Coronary artery (tissue), 2 donors: ENCODE measurements around the gene GOLGB1.

ENCODE experiments used
- DNase-seq: peaks from one replicate; pipeline ENCODE4 v3.0.0-alpha.2; 2017; ENCODE audit warnings: low spot score
- H3K27ac ChIP-seq, 2 donors: fragments of 200-600 bp; sonication (generic); one replicate each; pipeline ENCODE4 v1.5.1; 2016 to 2019
- H3K4me3 ChIP-seq: fragments of 200-600 bp; sonication (generic); 2 replicates; pipeline ENCODE4 v1.5.1; 2016; ENCODE audit warnings: mild to moderate bottlenecking, moderate library complexity
- TF ChIP-seq, protein P1 (sequence below): fragments of 200-600 bp; sonication (generic); IDR thresholded peaks from one replicate; pipeline ENCODE4 v1.5.1; 2019; ENCODE audit warnings: antibody characterized with exemption

The GOLGB1 gene

DNA sequence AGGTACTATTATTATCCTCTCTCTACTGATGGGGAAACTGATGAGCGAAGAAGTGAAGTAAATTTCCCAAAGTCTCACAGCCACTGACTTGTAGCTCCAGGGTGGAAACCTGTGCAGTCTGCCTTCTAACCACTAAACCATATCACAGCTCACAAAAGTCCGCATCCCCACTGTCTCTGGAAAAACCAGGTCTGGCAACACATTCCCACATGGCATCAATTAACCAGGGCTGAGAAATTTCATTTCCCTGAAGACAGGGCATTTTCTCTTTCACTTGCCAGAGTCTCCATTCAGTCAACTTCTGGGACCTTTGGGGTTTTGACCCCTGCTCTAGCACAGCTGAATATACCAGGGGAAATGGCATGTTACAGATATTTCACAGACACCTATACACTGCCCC is 129.8 kb downstream of the GOLGB1 start:
- Histone ChIP-seq H3K27ac (no peak overlapping the region), H3K4me3 (no peak overlapping the region)
- TF ChIP-seq, protein P1, sequence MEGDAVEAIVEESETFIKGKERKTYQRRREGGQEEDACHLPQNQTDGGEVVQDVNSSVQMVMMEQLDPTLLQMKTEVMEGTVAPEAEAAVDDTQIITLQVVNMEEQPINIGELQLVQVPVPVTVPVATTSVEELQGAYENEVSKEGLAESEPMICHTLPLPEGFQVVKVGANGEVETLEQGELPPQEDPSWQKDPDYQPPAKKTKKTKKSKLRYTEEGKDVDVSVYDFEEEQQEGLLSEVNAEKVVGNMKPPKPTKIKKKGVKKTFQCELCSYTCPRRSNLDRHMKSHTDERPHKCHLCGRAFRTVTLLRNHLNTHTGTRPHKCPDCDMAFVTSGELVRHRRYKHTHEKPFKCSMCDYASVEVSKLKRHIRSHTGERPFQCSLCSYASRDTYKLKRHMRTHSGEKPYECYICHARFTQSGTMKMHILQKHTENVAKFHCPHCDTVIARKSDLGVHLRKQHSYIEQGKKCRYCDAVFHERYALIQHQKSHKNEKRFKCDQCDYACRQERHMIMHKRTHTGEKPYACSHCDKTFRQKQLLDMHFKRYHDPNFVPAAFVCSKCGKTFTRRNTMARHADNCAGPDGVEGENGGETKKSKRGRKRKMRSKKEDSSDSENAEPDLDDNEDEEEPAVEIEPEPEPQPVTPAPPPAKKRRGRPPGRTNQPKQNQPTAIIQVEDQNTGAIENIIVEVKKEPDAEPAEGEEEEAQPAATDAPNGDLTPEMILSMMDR, result no peak
- DNase-seq, result no peak
